Rectal smooth muscle tissue (tissue), 1 donor: ENCODE results near the gene ATXN7L1.
"Not testable (repeated sequence)": the region's sequence is repeated elsewhere in the genome, so short reads cannot be mapped to it uniquely, and the experiment has no call there.

ENCODE experiments used
- H3K27ac ChIP-seq: one replicate; pipeline ENCODE4 v1.7.0; 2013; ENCODE audit warnings: low read depth, low read length, inconsistent platforms
- H3K27me3 ChIP-seq: one replicate; pipeline ENCODE4 v1.7.0; 2013; ENCODE audit warnings: low read length; ENCODE audit not compliant: control insufficient read depth, insufficient read depth
- H3K36me3 ChIP-seq: one replicate; pipeline ENCODE4 v1.7.0; 2013; ENCODE audit warnings: low read length; ENCODE audit not compliant: control insufficient read depth, insufficient read depth
- H3K4me1 ChIP-seq: one replicate; pipeline ENCODE4 v1.7.0; 2013; ENCODE audit warnings: low read length; ENCODE audit not compliant: control insufficient read depth, insufficient read depth
- H3K4me3 ChIP-seq: one replicate; pipeline ENCODE4 v1.7.0; 2013; ENCODE audit warnings: low read length
- H3K9ac ChIP-seq: one replicate; pipeline ENCODE4 v1.7.0; 2013; ENCODE audit warnings: low read length

The ATXN7L1 gene

GRCh38 chr7:105699568-105700236 is 176.7 kb downstream of the ATXN7L1 start:
- Histone ChIP-seq H3K4me3 (no peak overlapping the region), H3K9ac (no peak overlapping the region), H3K36me3 (no peaks in the 10 kb centered on the region), H3K27ac (no peak overlapping the region), H3K27me3 (no peaks in the 10 kb centered on the region), H3K4me1 (no peaks in the 10 kb centered on the region)

- Histone ChIP-seq H3K27me3 (no peaks in the 10 kb centered on the region), H3K9ac (no peak overlapping the region), H3K36me3 (no peaks in the 10 kb centered on the region), H3K4me1 (no peaks in the 10 kb centered on the region), H3K27ac (no peak overlapping the region), H3K4me3 (no peak overlapping the region)
Observed at GRCh38 chr7:105698531-105698930, 177.9 kb downstream of the ATXN7L1 start.

GRCh38 chr7:105697753-105698152 is 178.6 kb downstream of the ATXN7L1 start:
- Histone ChIP-seq H3K4me1 (no peaks in the 10 kb centered on the region), H3K9ac (no peak overlapping the region), H3K36me3 (no peaks in the 10 kb centered on the region), H3K27me3 (no peaks in the 10 kb centered on the region), H3K4me3 (no peak overlapping the region), H3K27ac (no peak overlapping the region)

- not testable (repeated sequence) for H3K27ac ChIP-seq, H3K36me3 ChIP-seq, H3K4me1 ChIP-seq, H3K9ac ChIP-seq, H3K27me3 ChIP-seq, H3K4me3 ChIP-seq
Observed at GRCh38 chr7:105697169-105697568, 179.2 kb downstream of the ATXN7L1 start.

- H3K4me1 ChIP-seq: no peaks in the 10 kb centered on the region
- H3K9ac ChIP-seq: no peak overlapping the region
- H3K4me3 ChIP-seq: no peak overlapping the region
- H3K27me3 ChIP-seq: no peaks in the 10 kb centered on the region
- no peaks in the 10 kb centered on the region for H3K36me3 ChIP-seq
- H3K27ac ChIP-seq: no peak overlapping the region
Observed at GRCh38 chr7:105693576-105693975, 182.8 kb downstream of the ATXN7L1 start.

GRCh38 chr7:105691680-105692564 is 184.5 kb downstream of the ATXN7L1 start:
- H3K27me3 ChIP-seq: no peaks in the 10 kb centered on the region
- peak overlapping the region; percentile 72 for H3K4me3 ChIP-seq
- no peaks in the 10 kb centered on the region for H3K36me3 ChIP-seq
- H3K4me1 ChIP-seq: no peaks in the 10 kb centered on the region
- peak overlapping the region; percentile 54 for H3K27ac ChIP-seq
- no peak overlapping the region for H3K9ac ChIP-seq

GRCh38 chr7:105691082-105691679 is 185.2 kb downstream of the ATXN7L1 start:
- Histone ChIP-seq H3K27ac (peak overlapping the region; percentile 54), H3K4me3 (peak overlapping the region; percentile 72), H3K4me1 (no peaks in the 10 kb centered on the region), H3K36me3 (no peaks in the 10 kb centered on the region), H3K27me3 (no peaks in the 10 kb centered on the region), H3K9ac (peak overlapping the region; percentile 32)

GRCh38 chr7:105690325-105690945 is 186.0 kb downstream of the ATXN7L1 start:
- H3K27ac ChIP-seq: peak overlapping the region; percentile 54
- no peaks in the 10 kb centered on the region for H3K36me3 ChIP-seq
- H3K9ac ChIP-seq: no peak overlapping the region
- H3K4me1 ChIP-seq: no peaks in the 10 kb centered on the region
- no peaks in the 10 kb centered on the region for H3K27me3 ChIP-seq
- peak overlapping the region; percentile 72 for H3K4me3 ChIP-seq

GRCh38 chr7:105689067-105689819 is 187.2 kb downstream of the ATXN7L1 start:
- H3K36me3 ChIP-seq: no peaks in the 10 kb centered on the region
- H3K4me1 ChIP-seq: no peaks in the 10 kb centered on the region
- no peaks in the 10 kb centered on the region for H3K27me3 ChIP-seq
- H3K4me3 ChIP-seq: no peak overlapping the region
- no peak overlapping the region for H3K9ac ChIP-seq
- H3K27ac ChIP-seq: no peak overlapping the region

GRCh38 chr7:105688617-105689016 is 187.8 kb downstream of the ATXN7L1 start:
- no peaks in the 10 kb centered on the region for H3K36me3 ChIP-seq
- H3K4me1 ChIP-seq: no peaks in the 10 kb centered on the region
- no peaks in the 10 kb centered on the region for H3K27me3 ChIP-seq
- no peak overlapping the region for H3K27ac ChIP-seq
- no peak overlapping the region for H3K9ac ChIP-seq
- H3K4me3 ChIP-seq: no peak overlapping the region

- Histone ChIP-seq H3K27ac (no peak overlapping the region), H3K4me3 (no peak overlapping the region), H3K36me3 (no peaks in the 10 kb centered on the region), H3K4me1 (no peaks in the 10 kb centered on the region), H3K9ac (no peak overlapping the region), H3K27me3 (no peaks in the 10 kb centered on the region)
Observed at GRCh38 chr7:105685161-105685560, 191.2 kb downstream of the ATXN7L1 start.
